MM.1S (cell line): ENCODE measurements around the gene PLCB1.
"Not testable (repeated sequence)": the region's sequence is repeated elsewhere in the genome, so short reads cannot be mapped to it uniquely, and the experiment has no call there.

Experiments used
- DNase-seq: peaks from one replicate; pipeline ENCODE4 v3.0.0-alpha.2; 2015
- H2AFZ ChIP-seq: fragments of 300-600 bp; sonication (generic); 2 replicates; pipeline ENCODE4 v1.6.0; 2016; ENCODE audit warnings: antibody characterized with exemption, low read length
- H3F3A ChIP-seq: fragments of 300-600 bp; sonication (generic); 2 replicates; pipeline ENCODE4 v1.6.1; 2016; ENCODE audit warnings: mild to moderate bottlenecking, antibody characterized with exemption, low read length, moderate library complexity, mixed read lengths; ENCODE audit not compliant: insufficient read depth
- H3K27ac ChIP-seq: fragments of 300-600 bp; sonication (generic); 2 replicates; pipeline ENCODE4 v1.5.1; 2016; ENCODE audit warnings: mild to moderate bottlenecking, low read length
- H3K27me3 ChIP-seq: fragments of 300-600 bp; sonication (generic); replicated peaks from 2 replicates; pipeline ENCODE4 v1.6.0; 2016; ENCODE audit warnings: low read length; ENCODE audit not compliant: insufficient read depth
- H3K36me3 ChIP-seq: fragments of 300-600 bp; sonication (generic); replicated peaks from 2 replicates; pipeline ENCODE4 v1.6.1; 2016; ENCODE audit warnings: mild to moderate bottlenecking, low read length, mixed read lengths; ENCODE audit not compliant: insufficient read depth
- H3K4me1 ChIP-seq: fragments of 300-600 bp; sonication (generic); 2 replicates; pipeline ENCODE4 v1.6.1; 2016; ENCODE audit warnings: low read length, mixed read lengths
- H3K4me2 ChIP-seq: fragments of 300-600 bp; sonication (generic); 2 replicates; pipeline ENCODE4 v1.6.0; 2016; ENCODE audit warnings: low read depth, low read length
- H3K4me3 ChIP-seq: fragments of 300-600 bp; sonication (generic); 2 replicates; pipeline ENCODE4 v1.5.1; 2016; ENCODE audit warnings: low read length, mixed read lengths
- H3K79me2 ChIP-seq: fragments of 300-600 bp; sonication (generic); 2 replicates; pipeline ENCODE4 v1.6.1; 2016; ENCODE audit warnings: mixed run types, low read length, mixed read lengths
- H3K9ac ChIP-seq: fragments of 300-600 bp; sonication (generic); 2 replicates; pipeline ENCODE4 v1.6.1; 2016; ENCODE audit warnings: low read length, mixed read lengths
- H3K9me2 ChIP-seq: fragments of 300-600 bp; sonication (generic); replicated peaks from 2 replicates; pipeline ENCODE4 v1.6.1; 2016; ENCODE audit warnings: mild to moderate bottlenecking, low read length, mixed read lengths; ENCODE audit not compliant: insufficient read depth
- H3K9me3 ChIP-seq: fragments of 300-600 bp; sonication (generic); replicated peaks from 2 replicates; pipeline ENCODE4 v1.6.1; 2016; ENCODE audit warnings: mild to moderate bottlenecking, low read length, mixed read lengths; ENCODE audit not compliant: insufficient read depth
- H4K20me1 ChIP-seq: fragments of 300-600 bp; sonication (generic); 2 replicates; pipeline ENCODE4 v1.6.1; 2016; ENCODE audit warnings: mild to moderate bottlenecking, low read length, moderate library complexity, mixed read lengths; ENCODE audit not compliant: insufficient read depth
- CTCF ChIP-seq: fragments of 300-600 bp; sonication (generic); IDR thresholded peaks from 2 replicates; pipeline ENCODE4 v1.5.1; 2016; ENCODE audit warnings: antibody characterized with exemption, low read length, mixed read lengths
- EZH2 ChIP-seq: fragments of 300-600 bp; sonication (generic); optimal IDR thresholded peaks from 2 replicates; pipeline ENCODE3; 2017; ENCODE audit warnings: low read depth, mild to moderate bottlenecking, antibody characterized with exemption, low read length, mixed read lengths
- EZH2phosphoT487 ChIP-seq: fragments of 300-600 bp; sonication (generic); IDR thresholded peaks from 2 replicates; pipeline ENCODE4 v1.6.1; 2018; ENCODE audit warnings: antibody characterized with exemption, low read length

The PLCB1 gene

DNA sequence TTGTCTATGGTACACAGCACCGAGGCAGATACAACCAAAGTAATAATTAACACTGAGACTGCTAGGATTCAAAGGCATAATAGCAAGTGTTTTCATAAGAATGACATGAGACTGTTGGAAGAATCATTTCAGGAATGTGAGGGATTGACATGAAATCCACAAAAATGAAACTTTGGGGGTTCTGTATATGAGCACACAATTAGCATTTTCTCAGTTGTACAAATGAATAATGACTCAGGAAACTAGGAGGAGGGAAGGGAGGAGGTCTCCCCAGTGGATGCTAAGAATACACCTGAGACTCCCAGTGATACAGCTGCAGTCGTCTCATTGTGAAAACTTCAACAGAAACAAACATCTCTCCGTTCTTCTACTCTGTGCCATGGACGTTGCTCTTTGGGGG, 508.4 kb downstream of the PLCB1 start:
- H3K9ac ChIP-seq, result no peak overlapping the region
- H3K27me3 ChIP-seq, result no peaks in the 10 kb centered on the region
- H3K27ac ChIP-seq, result no peak overlapping the region
- H2AFZ ChIP-seq, result no peak overlapping the region
- no peaks in the 10 kb centered on the region for H3K9me2 ChIP-seq
- H3K4me2 ChIP-seq, result no peak overlapping the region
- DNase-seq, result no peak
- H3K9me3 ChIP-seq, result no peaks in the 10 kb centered on the region
- H3K4me3 ChIP-seq, result no peak overlapping the region
- H3F3A ChIP-seq, result no peaks in the 10 kb centered on the region
- H3K79me2 ChIP-seq, result no peaks in the 10 kb centered on the region
- no peaks in the 10 kb centered on the region for H3K4me1 ChIP-seq
- no peaks in the 10 kb centered on the region for H3K36me3 ChIP-seq
- H4K20me1 ChIP-seq, result no peaks in the 10 kb centered on the region
- TF ChIP-seq CTCF, result no peak
- no peak for TF ChIP-seq EZH2
- TF ChIP-seq EZH2phosphoT487, result no peak

GRCh38 chr20:8642247-8642646, 510.2 kb downstream of the PLCB1 start:
- no peak for DNase-seq
- H3K79me2 ChIP-seq, result no peaks in the 10 kb centered on the region
- TF ChIP-seq EZH2 (no peak), CTCF (no peak), EZH2phosphoT487 (no peak)
- no peak overlapping the region for H2AFZ ChIP-seq
- no peak overlapping the region for H3K4me3 ChIP-seq
- H3K9me3 ChIP-seq, result no peaks in the 10 kb centered on the region
- no peaks in the 10 kb centered on the region for H3K27me3 ChIP-seq
- no peaks in the 10 kb centered on the region for H3K36me3 ChIP-seq
- H3K27ac ChIP-seq, result no peak overlapping the region
- H3K9me2 ChIP-seq, result no peaks in the 10 kb centered on the region
- no peak overlapping the region for H3K9ac ChIP-seq
- H3K4me1 ChIP-seq, result no peaks in the 10 kb centered on the region
- no peak overlapping the region for H3K4me2 ChIP-seq
- H4K20me1 ChIP-seq, result no peaks in the 10 kb centered on the region
- H3F3A ChIP-seq, result no peaks in the 10 kb centered on the region

- H2AFZ ChIP-seq, H3K27ac ChIP-seq, H4K20me1 ChIP-seq, H3K36me3 ChIP-seq, H3K4me2 ChIP-seq, H3F3A ChIP-seq, H3K9me2 ChIP-seq, H3K9ac ChIP-seq, H3K4me1 ChIP-seq, DNase-seq, H3K79me2 ChIP-seq, H3K27me3 ChIP-seq, H3K4me3 ChIP-seq, H3K9me3 ChIP-seq: not testable (repeated sequence)
Measured at GRCh38 chr20:8644468-8644867, 512.4 kb downstream of the PLCB1 start.

GRCh38 chr20:8645326-8645725, 513.3 kb downstream of the PLCB1 start:
- no peaks in the 10 kb centered on the region for H3K9me2 ChIP-seq
- no peak overlapping the region for H2AFZ ChIP-seq
- no peak overlapping the region for H3K27ac ChIP-seq
- H3F3A ChIP-seq, result no peaks in the 10 kb centered on the region
- H4K20me1 ChIP-seq, result no peaks in the 10 kb centered on the region
- H3K9ac ChIP-seq, result no peak overlapping the region
- H3K79me2 ChIP-seq, result no peaks in the 10 kb centered on the region
- no peaks in the 10 kb centered on the region for H3K27me3 ChIP-seq
- H3K36me3 ChIP-seq, result no peaks in the 10 kb centered on the region
- no peaks in the 10 kb centered on the region for H3K4me1 ChIP-seq
- DNase-seq, result no peak
- TF ChIP-seq EZH2 (no peak), EZH2phosphoT487 (no peak), CTCF (no peak)
- no peak overlapping the region for H3K4me3 ChIP-seq
- H3K9me3 ChIP-seq, result no peaks in the 10 kb centered on the region
- no peak overlapping the region for H3K4me2 ChIP-seq
